Stimulated activated CD8-positive, alpha-beta memory T cell treated with anti-CD3 and anti-CD28 coated beads, Interleukin-12 subunit alpha, Interleukin-12 subunit beta, amount 100 ng/mL, for 24 hours (primary cell): ENCODE measurements around the gene ZSWIM9.

ENCODE experiments used
- DNase-seq: peaks from one replicate; pipeline ENCODE4 v3.0.0-alpha.2; 2020; ENCODE audit errors: extremely low read depth

Gene ZSWIM9

GRCh38 chr19:48169939-48170803 lies at the start of gene ZSWIM9, which contains the start of gene LIG1:
ZSWIM9 (plus strand) TSS chr19:48170680; CDS start chr19:48171803, 1,123 bp downstream.
LIG1 (minus strand) TSS chr19:48170344; CDS start chr19:48165566, 4,778 bp downstream.
- DNase-seq = peak; percentile 81

GRCh38 chr19:48121066-48121465 lies 49.4 kb upstream of the ZSWIM9 start:
- DNase-seq = no peak

- no peak for DNase-seq
Measured at GRCh38 chr19:48121909-48122371, 48.5 kb upstream of the ZSWIM9 start.

GRCh38 chr19:48122421-48122820 lies 48.1 kb upstream of the ZSWIM9 start:
- no peak for DNase-seq

GRCh38 chr19:48123907-48124651 lies 46.4 kb upstream of the ZSWIM9 start:
- DNase-seq = no peak

GRCh38 chr19:48127561-48127960 lies 42.9 kb upstream of the ZSWIM9 start:
- DNase-seq = no peak

- no peak for DNase-seq
Measured at GRCh38 chr19:48133094-48133493, 37.4 kb upstream of the ZSWIM9 start.

- DNase-seq = peak; percentile 2
Measured at GRCh38 chr19:48135411-48135810, 35.1 kb upstream of the ZSWIM9 start.

- DNase-seq = no peak
Measured at GRCh38 chr19:48136547-48136946, 33.9 kb upstream of the ZSWIM9 start.

- no peak for DNase-seq
Measured at GRCh38 chr19:48137411-48137810, 33.1 kb upstream of the ZSWIM9 start.

- DNase-seq = no peak
Measured at GRCh38 chr19:48139053-48139452, 31.4 kb upstream of the ZSWIM9 start.

- no peak for DNase-seq
Measured at GRCh38 chr19:48147597-48148175, 22.8 kb upstream of the ZSWIM9 start.

- no peak for DNase-seq
Measured at GRCh38 chr19:48148576-48148975, 21.9 kb upstream of the ZSWIM9 start.

- no peak for DNase-seq
Measured at GRCh38 chr19:48149430-48149829, 21.1 kb upstream of the ZSWIM9 start.

GRCh38 chr19:48152551-48152950 lies 17.9 kb upstream of the ZSWIM9 start:
- no peak for DNase-seq

GRCh38 chr19:48154003-48154402 lies 16.5 kb upstream of the ZSWIM9 start:
- no peak for DNase-seq

GRCh38 chr19:48158210-48158790 lies 12.2 kb upstream of the ZSWIM9 start:
- DNase-seq = no peak

GRCh38 chr19:48168689-48169088 lies 1.8 kb upstream of the ZSWIM9 start:
- DNase-seq = no peak

- peak; percentile 82 for DNase-seq
Measured at GRCh38 chr19:48169578-48169938, 922 bp upstream of the ZSWIM9 start.

- DNase-seq = no peak
Measured at GRCh38 chr19:48170817-48171347, 402 bp downstream of the ZSWIM9 start.

GRCh38 chr19:48171710-48172109 lies 1.2 kb downstream of the ZSWIM9 start:
- DNase-seq = no peak
